Natural killer cell (primary cell): Measurements from ENCODE around the gene ITPKB. TPM values are rescaled to one million over a fixed set of nuclear protein-coding genes. Genes with fewer than 3 reads are reported as not detected.
"Not testable (repeated sequence)": the region's sequence is repeated elsewhere in the genome, so short reads cannot be mapped to it uniquely, and the experiment has no call there.

Source experiments
- ATAC-seq, 3 donors: fragments of 150-1000 bp in 2 of 3; fragments of 200-7000 bp in 1 of 3; cut with Tn5 transposase; 1 replicate in 1 of 3; 2 replicates in 2 of 3; pipeline ENCODE4 v1.10.0; 2021; ENCODE audit warnings: mild to moderate bottlenecking in 2 of 3, moderate library complexity in 2 of 3
- DNase-seq, 2 donors: peaks; one replicate each; pipeline versions ENCODE4 v3.0.0 to v3.0.0-alpha.2; 2013 to 2021; ENCODE audit warnings: mixed read lengths in 1 of 2
- H3K27ac ChIP-seq: one replicate; pipeline ENCODE4 v1.5.1; 2013; ENCODE audit warnings: mild to moderate bottlenecking, low read length
- H3K27me3 ChIP-seq: one replicate; pipeline ENCODE4 v1.6.1; 2013; ENCODE audit warnings: low read length; ENCODE audit not compliant: control insufficient read depth, insufficient read depth
- H3K36me3 ChIP-seq: one replicate; pipeline ENCODE4 v1.6.1; 2013; ENCODE audit warnings: low read length; ENCODE audit not compliant: control insufficient read depth, insufficient read depth
- H3K4me1 ChIP-seq: one replicate; pipeline ENCODE4 v1.6.1; 2013; ENCODE audit warnings: low read length; ENCODE audit not compliant: control insufficient read depth, insufficient read depth
- H3K4me3 ChIP-seq: one replicate; pipeline ENCODE4 v1.5.1; 2013; ENCODE audit warnings: low read length
- H3K9me3 ChIP-seq: one replicate; pipeline ENCODE4 v1.6.1; 2013; ENCODE audit warnings: low read length; ENCODE audit not compliant: control insufficient read depth, insufficient read depth
- H3K27ac Mint-ChIP-seq, 2 donors: one replicate each; pipeline ENCODE4 v1.8.0; 2022; ENCODE audit warnings: mild to moderate bottlenecking in 2 of 2, mixed read lengths in 2 of 2, moderate library complexity in 1 of 2
- H3K27me3 Mint-ChIP-seq, 2 donors: one replicate each; pipeline ENCODE4 v1.8.0; 2022; ENCODE audit warnings: low read depth in 2 of 2, mixed read lengths in 2 of 2
- H3K36me3 Mint-ChIP-seq: one replicate; pipeline ENCODE4 v1.8.0; 2022; ENCODE audit warnings: mixed read lengths
- H3K4me1 Mint-ChIP-seq, 2 donors: one replicate each; pipeline ENCODE4 v1.8.0; 2022; ENCODE audit warnings: mixed read lengths in 2 of 2
- H3K4me3 Mint-ChIP-seq: one replicate; pipeline ENCODE4 v1.8.0; 2022; ENCODE audit warnings: mild to moderate bottlenecking, moderate library complexity, mixed read lengths
- H3K9me3 Mint-ChIP-seq, 2 donors: one replicate each; pipeline ENCODE4 v1.8.0; 2022; ENCODE audit warnings: mixed read lengths in 2 of 2
- whole genome bisulfite sequencing: methylation state at CpG from one replicate; pipeline ENCODE4 v1.1.7; 2013; ENCODE audit warnings: missing lambda C conversion rate; ENCODE audit not compliant: insufficient coverage; 5-methylcytosine and 5-hydroxymethylcytosine counted together
- intact Hi-C: fragments of 100-400 bp; cut with micrococcal nuclease; formaldehyde crosslinking; loops from one replicate; pipeline ENCODE4 v1.14.2; 2022
- total RNA-seq, 4 donors: library from RNA; stranded (reverse); fragments of 120-200 nt in 1 of 4; gene quantifications; one replicate each; pipeline versions ENCODE4 v1.2.3 to v1.2.4, GENCODE V29; 2013 to 2022
- TF ChIP-seq, protein P1 (sequence below): fragments of 200-600 bp; IDR thresholded peaks from one replicate; pipeline ENCODE4 v1.8.0; 2022; ENCODE audit warnings: antibody characterized with exemption

ITPKB gene
- total RNA-seq, 3 donors from 2014 or later (not counting 1 experiment from before 2014, with no cell fraction given) = 92.2 to 133 (median 99.0) TPM

DNA sequence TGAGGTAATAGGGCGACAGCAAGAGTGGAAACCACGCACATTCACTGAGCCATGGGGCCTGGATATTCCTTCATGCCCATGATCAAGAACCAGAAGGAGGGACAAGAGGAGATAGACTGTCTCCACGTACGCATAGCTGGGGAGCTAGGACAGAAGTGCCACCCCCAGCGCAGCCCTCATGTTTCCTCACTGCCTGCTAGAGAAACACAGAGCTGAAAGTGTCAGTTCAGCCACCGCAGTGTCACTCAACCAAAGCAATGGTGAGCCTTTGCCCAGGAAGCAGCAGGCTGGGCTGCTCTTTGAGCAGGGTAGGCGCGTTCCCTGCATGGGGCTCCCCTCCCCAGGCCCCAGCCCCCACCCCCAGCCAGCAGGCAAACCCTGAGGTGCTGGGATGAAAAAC is 122.0 kb downstream of the ITPKB start:
- H3K4me1 ChIP-seq = no peaks in the 10 kb centered on the region
- Mint-ChIP-seq H3K4me1 (no peaks in the 10 kb centered on the region), H3K9me3 (no peaks in the 10 kb centered on the region), H3K4me3 (no peak overlapping the region), H3K27ac (no peak overlapping the region), H3K27me3 (no peaks in the 10 kb centered on the region), H3K36me3 (no peaks in the 10 kb centered on the region)
- no peak for ATAC-seq
- TF ChIP-seq, protein P1, sequence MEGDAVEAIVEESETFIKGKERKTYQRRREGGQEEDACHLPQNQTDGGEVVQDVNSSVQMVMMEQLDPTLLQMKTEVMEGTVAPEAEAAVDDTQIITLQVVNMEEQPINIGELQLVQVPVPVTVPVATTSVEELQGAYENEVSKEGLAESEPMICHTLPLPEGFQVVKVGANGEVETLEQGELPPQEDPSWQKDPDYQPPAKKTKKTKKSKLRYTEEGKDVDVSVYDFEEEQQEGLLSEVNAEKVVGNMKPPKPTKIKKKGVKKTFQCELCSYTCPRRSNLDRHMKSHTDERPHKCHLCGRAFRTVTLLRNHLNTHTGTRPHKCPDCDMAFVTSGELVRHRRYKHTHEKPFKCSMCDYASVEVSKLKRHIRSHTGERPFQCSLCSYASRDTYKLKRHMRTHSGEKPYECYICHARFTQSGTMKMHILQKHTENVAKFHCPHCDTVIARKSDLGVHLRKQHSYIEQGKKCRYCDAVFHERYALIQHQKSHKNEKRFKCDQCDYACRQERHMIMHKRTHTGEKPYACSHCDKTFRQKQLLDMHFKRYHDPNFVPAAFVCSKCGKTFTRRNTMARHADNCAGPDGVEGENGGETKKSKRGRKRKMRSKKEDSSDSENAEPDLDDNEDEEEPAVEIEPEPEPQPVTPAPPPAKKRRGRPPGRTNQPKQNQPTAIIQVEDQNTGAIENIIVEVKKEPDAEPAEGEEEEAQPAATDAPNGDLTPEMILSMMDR = no peak
- no peak for DNase-seq
- H3K27me3 ChIP-seq = no peaks in the 10 kb centered on the region
- H3K4me3 ChIP-seq = no peak overlapping the region
- H3K9me3 ChIP-seq = no peaks in the 10 kb centered on the region
- H3K36me3 ChIP-seq = no peaks in the 10 kb centered on the region
- intact Hi-C loops = no loop called here
- 75% methylated on average over 8 of the region's 8 CpGs for WGBS
- H3K27ac ChIP-seq = no peak overlapping the region

DNA sequence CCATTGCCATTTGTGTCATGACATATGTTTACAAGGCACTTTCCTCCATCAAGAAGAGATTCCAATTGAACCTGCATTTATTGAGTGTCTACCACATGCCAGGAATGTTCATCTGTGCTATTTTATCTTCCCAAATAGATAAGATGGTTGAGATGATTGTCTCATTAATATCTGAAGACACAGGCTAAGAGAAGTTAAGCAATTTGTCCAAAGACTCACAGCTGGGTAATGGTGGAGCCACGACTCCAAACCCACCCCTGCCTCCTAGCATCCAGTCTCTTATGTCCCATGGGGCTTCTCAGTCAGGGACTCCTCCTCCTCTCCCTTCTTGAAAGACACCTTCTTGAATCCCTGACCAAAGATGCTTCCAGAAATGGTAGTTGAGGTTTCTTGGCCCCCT is 122.4 kb downstream of the ITPKB start:
- Mint-ChIP-seq H3K36me3 (no peaks in the 10 kb centered on the region), H3K4me1 (no peaks in the 10 kb centered on the region), H3K4me3 (no peak overlapping the region), H3K27me3 (no peaks in the 10 kb centered on the region), H3K9me3 (no peaks in the 10 kb centered on the region), H3K27ac (no peak overlapping the region)
- H3K36me3 ChIP-seq = no peaks in the 10 kb centered on the region
- 88% methylated on average over 1 of the region's 1 CpG for WGBS
- intact Hi-C loops = no loop called here
- no peak overlapping the region for H3K27ac ChIP-seq
- TF ChIP-seq, protein P1 = no peak
- H3K27me3 ChIP-seq = no peaks in the 10 kb centered on the region
- ATAC-seq (no peak), DNase-seq (no peak)
- no peaks in the 10 kb centered on the region for H3K9me3 ChIP-seq
- no peaks in the 10 kb centered on the region for H3K4me1 ChIP-seq
- H3K4me3 ChIP-seq = no peak overlapping the region

DNA sequence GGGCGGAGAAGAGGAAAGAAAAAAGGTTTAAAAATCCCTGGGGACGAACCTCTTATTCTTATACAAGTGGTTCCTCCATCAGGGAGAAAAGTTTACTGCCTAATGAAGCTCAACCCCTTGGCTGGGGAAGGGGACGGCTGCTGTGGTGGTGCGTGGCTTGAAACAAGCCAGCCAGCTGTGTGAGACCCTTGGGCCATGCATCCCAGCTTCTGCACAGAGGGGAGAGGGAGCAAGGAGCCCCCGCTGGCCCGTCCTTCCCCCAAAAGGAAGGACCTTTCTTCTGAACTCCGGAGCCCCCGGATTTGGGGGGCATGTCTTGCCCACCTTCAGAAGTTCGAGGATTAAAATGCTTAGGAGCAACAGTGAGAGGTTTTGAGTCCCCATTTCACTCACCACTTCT is 123.2 kb downstream of the ITPKB start:
- no peaks in the 10 kb centered on the region for H3K36me3 Mint-ChIP-seq
- H3K4me1 ChIP-seq = no peaks in the 10 kb centered on the region
- WGBS = 87% methylated on average over 8 of the region's 9 CpGs
- no peaks in the 10 kb centered on the region for H3K9me3 ChIP-seq
- no peak overlapping the region for H3K4me3 ChIP-seq
- H3K27ac Mint-ChIP-seq = no peak overlapping the region
- no peak overlapping the region for H3K27ac ChIP-seq
- intact Hi-C loops = no loop called here
- ATAC-seq (no peak), DNase-seq (no peak)
- no peaks in the 10 kb centered on the region for H3K36me3 ChIP-seq
- H3K4me3 Mint-ChIP-seq = no peak overlapping the region
- H3K9me3 Mint-ChIP-seq = no peaks in the 10 kb centered on the region
- TF ChIP-seq, protein P1 = no peak
- no peaks in the 10 kb centered on the region for H3K27me3 ChIP-seq
- no peaks in the 10 kb centered on the region for H3K4me1 Mint-ChIP-seq
- H3K27me3 Mint-ChIP-seq = no peaks in the 10 kb centered on the region

DNA sequence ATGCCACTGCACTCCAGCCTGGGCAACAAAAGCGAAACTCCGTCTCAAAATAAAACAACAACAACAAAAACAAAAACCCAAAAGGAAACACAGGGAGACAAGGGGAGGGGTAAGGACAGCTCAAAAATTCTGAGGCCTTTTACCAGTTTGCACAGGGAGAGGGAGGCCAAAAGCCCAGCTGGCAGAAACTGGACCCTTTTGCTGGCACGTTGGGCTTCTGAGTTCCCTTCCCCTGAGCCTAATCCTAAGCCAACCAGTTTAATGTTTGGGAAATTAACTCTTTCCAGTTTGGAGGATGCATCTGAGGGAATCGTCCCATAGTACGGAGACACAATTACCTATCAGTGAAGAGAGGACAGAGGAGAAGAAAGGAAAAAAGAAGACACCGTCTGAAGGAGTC is 127.1 kb downstream of the ITPKB start:
- H3K9me3 Mint-ChIP-seq, H3K9me3 ChIP-seq, H3K27ac Mint-ChIP-seq, H3K4me3 ChIP-seq, H3K4me1 Mint-ChIP-seq, intact Hi-C loops, DNase-seq, ATAC-seq, H3K36me3 ChIP-seq, H3K27ac ChIP-seq, H3K4me3 Mint-ChIP-seq, H3K27me3 Mint-ChIP-seq, H3K36me3 Mint-ChIP-seq, H3K4me1 ChIP-seq, H3K27me3 ChIP-seq: not testable (repeated sequence)
- 77% methylated on average over 6 of the region's 6 CpGs for WGBS
